HG03575 (cell line): Measurements from ENCODE around the gene KLHL6.
A peak's percentile ranks its signal among the peaks of the same experiment; 100 is the strongest.
"Not testable (repeated sequence)": the region's sequence is repeated elsewhere in the genome, so short reads cannot be mapped to it uniquely, and the experiment has no call there.

ENCODE experiments used
- ATAC-seq: cut with Tn5 transposase; IDR thresholded peaks from one replicate; pipeline ENCODE4 v1.9.1; 2021; ENCODE audit not compliant: unreplicated experiment, insufficient number of reproducible peaks, low FRiP score; ENCODE audit errors: extremely low read depth

The KLHL6 gene

DNA sequence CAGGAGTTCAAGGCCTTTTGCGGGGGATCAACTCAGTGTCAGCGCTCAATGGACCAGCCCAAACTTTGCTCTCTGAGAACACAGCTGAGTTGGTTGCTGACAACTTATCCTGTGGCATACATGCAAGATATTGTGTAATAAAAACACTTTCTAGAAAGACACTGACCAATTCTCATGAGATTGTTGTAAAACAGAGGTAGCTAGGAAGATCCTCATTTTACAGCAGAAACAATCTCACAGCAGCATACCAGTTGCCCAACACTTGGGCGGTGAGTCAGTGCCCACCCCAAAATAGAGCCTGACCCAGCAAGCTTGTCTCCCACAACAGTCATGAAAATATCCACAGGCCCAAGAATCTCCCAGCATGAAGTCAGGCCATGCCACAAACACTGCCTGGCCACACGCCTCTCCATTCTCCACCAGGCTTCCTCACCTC, 18.2 kb downstream of the KLHL6 start:
- ATAC-seq, result no peak

DNA sequence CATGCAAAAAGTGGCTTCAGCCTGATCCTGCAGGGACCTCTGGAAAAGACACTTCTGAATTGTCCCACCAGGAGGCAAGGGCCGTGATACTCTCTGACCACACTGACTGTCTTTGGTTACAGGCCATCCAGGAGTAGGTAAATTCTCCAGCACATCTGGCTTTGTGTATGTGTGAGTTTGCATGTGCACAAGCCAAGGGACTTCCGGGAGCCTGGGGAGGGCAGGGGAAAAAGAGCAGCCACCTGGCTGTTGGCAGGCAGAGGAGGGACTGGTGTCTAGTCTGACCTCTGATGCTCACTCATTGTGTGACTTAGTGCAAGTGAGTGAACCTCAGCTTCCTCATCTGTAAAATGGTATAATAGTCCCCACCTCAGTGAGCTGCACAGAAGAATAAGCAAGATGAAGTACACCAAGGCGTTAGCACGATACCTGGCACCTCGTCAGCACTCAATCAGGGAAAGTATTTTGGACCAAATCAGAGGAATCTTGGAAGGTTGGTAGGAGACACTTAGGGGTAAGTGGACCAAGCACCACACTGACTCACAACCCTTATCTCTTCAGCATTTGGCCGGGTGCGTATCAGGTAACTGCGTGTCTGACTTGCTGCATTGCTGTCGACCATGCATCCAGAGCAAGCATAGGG, 19.1 kb downstream of the KLHL6 start:
- ATAC-seq, result no peak

DNA sequence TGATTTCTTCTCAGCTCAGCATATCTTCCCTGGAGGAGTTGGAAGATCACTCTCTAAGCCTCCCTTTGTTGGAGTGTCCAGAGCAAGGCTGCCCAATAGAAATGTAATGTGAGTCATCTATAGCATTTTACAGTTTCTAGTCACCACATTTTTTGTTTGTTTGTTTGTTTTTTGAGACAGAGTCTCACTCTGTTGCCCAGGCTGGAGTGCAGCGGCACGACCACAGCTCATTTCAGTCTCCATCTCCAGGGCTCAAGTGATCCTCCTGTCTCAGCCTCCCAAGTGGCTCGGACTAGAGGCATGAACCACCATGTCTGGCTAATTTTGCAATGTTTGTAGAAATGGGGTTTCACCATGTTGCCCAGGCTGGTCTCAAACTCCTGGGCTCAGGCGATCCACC, 21.3 kb downstream of the KLHL6 start:
- no peak for ATAC-seq

DNA sequence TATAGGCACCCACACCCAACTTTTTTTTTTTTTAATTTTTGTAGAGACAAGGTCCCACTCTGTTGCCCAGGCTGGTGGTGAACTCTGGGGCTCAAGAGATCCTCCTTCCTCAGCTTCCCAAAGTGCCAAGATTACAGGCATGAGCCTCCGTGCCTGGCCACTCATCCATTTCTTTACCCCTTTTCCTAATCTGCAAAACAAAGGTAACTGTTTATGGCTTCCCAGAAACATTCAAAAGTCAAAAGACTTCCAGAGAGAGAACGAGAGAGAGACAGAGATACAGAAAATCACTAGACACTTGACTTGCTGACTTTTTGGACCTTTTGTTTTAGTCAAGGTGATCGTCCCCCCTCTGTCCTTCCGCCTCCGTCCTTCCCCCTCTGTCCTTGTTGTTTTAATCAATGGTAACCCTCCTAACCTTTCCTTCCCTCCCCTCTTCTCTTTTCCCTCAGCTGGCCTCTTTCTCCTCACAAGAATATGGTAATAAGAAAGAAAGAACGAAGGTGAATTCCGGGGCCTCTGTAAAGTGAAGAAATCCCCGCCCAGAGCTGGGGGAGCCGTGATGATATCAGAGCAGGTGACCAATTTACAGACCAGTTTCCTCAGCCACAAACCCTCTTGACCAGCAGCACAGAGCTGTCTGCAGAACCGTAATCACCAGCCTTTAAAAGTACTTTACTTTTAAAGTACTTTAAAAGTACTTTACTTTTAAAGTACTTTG, 21.9 kb downstream of the KLHL6 start:
- no peak for ATAC-seq

DNA sequence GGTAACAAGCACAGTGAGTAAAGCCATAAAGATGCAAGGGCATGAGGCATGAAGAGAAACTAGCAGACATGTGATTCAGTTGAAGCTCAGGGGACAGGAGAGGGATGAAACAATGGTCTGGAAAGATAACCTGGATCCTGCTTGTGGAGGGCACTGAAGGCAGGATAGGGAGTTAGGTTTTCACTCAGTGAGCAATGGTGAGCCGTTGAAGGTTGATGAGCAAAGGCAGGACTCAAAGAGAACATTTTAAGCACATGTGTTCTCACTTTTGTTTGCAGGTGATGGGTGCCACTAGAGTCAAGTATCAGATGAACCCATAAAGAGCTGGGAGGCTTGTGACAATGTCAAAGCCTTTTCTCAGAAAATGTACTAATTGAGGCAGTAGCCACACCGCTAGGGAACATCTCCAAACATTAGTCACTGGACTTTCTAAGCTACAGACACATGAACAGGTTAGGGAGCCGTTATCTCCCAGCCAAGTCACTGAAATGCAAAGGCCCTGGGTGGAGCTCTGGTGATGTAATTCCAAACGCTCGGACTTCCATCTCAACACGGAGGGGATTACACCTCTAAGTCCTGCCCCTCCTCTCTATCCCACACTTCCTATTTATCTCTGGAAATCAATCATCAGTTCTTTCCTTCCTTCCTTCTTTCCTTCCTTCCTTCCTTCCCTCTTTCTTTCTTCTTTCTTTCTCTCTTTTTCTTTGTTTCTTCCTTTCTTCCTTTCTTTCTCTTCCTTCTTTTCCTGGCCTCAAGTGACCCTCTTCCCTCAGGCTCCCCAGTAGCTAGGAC, 22.7 kb downstream of the KLHL6 start:
- ATAC-seq, result no peak

DNA sequence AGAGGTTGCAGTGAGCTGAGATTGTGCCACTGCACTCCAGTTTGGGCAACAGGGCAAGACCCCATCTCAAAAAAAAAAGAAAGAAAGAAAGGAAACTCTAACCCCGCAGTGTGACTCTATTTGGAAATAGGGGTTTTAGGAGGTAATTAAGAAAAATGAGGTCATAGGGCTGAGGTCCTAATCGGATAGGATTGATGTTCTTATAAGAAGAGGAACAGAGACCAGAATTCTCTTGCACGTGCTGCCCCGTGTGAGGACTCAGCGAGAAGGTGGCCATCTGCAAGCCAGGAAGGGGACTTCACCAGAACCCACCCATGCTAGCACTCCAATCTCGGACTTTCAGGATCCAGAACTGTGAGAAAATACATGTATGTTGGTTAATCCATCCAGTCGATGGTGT, 25.8 kb downstream of the KLHL6 start:
- ATAC-seq, result no peak

DNA sequence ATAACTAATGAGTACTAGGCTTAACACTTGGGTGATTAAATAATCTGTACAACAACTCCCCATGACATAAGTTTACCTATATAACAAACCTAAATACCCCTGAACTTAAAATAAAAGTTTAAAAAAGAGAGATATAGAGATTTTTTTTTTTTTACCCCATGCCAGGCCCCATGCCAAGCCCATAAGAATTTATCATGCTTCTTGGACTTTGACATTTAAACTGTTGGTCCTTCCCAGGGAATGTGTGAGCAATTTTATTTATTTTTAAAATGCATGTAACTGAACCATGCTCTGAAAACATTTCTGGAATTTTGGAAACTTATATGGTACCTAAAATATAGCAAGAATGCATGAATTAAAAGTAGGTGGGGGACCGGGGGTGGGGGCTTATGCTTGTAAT, 26.3 kb downstream of the KLHL6 start:
- no peak for ATAC-seq

DNA sequence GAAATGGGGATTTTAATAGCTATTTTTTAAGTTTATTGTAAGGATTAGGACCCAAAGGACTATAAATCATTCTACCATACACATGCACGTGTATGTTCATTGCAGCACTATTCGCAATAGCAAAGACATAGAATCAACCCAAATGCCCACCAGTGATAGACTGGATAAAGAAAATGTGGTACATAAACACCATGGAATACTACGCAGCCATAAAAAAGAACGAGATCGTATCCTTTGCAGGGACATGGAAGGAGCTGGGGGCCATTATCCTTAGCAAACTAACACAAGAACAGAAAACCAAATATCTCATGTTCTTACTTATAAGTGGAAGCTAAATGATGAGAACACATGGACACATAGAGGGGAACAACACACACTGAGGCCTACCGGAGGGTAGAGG, 26.7 kb downstream of the KLHL6 start:
- not testable (repeated sequence) for ATAC-seq

DNA sequence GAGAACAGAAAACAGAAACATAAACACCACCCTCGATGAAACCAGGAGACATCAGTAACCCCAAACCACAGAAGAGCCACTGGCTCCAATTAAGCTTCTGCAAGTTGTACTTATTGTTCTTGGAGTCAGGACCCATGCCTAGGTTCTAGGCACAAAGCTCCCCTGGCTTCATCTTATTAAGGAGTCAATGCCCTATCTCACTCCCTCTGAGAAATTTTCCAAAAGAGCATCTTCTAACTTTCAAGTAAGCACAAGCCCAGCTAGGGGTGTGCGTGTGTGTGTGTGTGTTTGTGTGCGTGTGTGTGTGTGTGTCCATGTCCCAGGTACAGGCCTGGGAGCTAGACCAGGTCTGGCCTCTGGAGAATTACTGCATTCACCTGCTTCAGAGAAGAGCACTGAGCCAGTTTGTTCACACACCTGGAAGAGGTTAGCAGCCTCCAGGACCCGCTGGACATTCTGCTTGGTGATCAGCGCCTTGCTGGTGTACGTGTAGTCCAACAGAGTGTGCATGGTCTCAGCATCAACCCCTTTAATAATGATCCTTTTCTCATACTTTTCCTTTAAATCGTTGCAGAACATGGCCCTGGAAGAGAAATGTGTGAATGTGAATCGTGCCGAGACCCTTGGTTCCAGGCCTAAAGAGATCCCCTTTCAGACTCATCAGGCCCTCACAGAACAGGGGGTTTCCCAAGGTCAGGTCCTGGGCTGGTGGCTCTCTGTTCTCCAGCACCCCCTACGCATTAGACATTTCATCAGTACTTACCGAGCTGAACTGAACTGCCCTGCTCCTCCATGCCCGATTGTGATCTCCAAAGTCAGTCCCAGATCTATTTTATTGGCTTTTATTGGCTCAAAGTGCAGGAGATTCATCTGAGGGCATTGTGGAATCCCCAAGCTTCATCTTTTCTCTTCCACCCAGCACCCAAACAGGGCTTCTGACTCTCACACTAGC, 27.8 kb downstream of the KLHL6 start:
- ATAC-seq, result peak; percentile 56

DNA sequence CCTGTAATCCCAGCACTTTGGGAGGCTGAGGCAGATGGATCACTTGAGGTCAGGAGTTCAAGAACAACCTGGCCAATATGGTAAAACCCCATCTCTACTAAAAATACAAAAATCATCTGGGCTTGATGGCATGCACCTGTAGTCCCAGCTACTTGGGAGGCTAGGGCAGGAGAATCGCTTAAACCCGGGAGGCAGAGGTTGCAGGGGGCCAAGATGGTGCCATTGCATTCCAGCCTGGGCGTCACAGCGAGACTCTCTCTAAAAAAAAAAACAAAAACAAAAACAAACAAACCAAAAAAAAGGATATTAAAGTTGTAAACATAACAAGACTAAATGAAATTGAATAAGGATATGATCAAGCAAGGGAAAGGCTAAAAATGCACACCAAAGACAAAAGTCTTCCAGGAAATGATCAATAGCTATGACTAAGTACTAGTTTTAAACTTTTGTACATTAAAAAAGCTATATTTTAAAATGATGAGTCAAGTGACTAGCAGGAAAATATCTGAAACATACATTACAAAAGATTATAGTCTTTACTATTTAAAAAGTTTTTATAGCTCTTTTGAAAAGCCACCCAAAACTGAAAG, 28.6 kb downstream of the KLHL6 start:
- ATAC-seq, result peak; percentile 13

DNA sequence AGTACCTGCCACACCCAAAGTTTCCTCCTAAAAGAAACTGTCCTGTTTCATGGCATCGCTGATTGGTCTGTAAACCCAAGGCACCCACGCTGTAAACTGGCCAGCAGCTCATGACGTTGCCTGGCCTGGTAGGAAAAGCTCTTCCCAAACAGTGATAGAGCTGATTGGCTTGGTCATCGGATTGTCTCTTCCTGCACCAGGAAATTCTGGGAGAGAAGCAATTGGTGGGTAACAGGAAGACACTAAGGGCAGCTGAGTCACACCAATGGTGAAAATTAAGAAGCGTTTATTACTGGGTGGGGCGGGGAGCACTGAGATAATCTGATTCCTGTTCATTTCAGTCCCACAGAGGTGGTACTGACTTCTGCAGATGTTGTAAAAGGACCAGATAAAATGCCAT, 31.0 kb downstream of the KLHL6 start:
- no peak for ATAC-seq

DNA sequence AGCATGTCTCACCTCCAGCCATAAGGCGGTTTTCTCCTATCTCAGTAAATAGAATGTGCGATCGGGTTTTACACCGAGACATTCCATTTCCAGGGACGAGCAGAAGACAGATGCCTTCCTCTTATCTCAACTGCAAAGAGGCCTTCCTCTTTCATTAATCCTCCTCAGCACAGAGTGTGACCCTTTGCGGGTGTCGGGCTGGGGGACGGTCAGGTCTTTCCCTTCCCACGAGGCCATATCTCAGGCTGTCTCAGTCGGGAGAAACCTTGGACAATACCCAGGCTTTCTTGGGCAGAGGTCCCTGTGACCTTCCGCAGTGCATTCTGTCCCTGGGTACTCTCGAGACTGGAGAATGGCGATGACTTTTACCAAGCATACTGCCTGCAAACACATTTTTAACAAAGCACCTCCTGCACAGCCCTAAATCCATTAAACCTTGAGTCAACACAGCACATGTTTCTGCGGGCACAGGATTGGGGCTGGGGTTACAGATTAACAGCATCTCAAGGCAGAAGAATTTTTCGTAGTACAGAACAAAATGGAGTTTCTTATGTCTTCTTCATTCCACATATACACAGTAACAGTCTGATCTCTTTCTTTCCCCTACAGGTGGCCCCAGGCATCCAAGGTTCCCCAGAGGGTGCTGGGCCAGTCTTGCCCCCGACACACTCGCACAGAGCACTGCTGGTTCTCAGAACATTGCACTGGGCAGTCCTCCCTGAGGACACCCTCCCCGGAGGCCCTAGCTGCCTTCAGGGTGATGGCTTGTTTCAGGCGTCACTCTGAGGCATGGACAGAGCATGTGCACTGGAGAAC, 34.6 kb downstream of the KLHL6 start:
- ATAC-seq, result not testable (repeated sequence)

DNA sequence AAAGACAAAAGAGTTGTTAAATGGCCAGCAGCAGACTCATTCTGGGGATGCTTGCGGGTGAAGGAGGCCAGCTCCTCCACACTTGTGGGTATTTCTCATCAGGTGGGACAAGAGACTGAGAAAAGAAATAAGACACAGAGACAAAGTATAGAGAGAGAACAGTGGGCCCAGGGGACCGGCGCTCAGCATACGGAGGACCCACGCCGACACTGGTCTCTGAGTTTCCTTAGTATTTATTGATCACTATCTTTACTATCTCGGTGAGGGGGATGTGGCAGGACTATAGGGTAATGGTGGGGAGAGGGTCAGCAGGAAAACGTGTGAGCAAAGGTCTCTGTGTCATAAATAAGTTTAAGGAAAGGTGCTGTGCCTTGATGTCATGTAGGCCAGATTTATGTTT, 35.2 kb downstream of the KLHL6 start:
- not testable (repeated sequence) for ATAC-seq

DNA sequence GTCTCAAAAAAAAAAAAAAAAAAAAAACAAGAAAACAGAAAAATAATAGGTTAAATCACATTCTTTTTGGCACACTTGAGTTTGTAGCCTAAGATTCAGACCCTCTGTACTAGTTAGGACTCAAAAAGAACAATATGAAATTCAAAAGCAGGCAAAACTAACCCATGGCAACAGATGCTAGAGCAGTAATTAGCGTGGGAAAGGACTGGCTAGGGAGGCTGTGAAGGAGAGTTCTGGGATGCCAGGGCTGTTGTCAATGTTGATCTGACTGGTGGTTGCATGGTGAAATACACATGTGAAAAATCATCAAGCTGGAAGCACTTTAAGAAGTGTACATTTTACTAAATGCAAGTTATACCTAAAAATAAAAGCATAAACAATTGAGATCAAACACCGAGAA, 35.6 kb downstream of the KLHL6 start:
- ATAC-seq, result no peak

DNA sequence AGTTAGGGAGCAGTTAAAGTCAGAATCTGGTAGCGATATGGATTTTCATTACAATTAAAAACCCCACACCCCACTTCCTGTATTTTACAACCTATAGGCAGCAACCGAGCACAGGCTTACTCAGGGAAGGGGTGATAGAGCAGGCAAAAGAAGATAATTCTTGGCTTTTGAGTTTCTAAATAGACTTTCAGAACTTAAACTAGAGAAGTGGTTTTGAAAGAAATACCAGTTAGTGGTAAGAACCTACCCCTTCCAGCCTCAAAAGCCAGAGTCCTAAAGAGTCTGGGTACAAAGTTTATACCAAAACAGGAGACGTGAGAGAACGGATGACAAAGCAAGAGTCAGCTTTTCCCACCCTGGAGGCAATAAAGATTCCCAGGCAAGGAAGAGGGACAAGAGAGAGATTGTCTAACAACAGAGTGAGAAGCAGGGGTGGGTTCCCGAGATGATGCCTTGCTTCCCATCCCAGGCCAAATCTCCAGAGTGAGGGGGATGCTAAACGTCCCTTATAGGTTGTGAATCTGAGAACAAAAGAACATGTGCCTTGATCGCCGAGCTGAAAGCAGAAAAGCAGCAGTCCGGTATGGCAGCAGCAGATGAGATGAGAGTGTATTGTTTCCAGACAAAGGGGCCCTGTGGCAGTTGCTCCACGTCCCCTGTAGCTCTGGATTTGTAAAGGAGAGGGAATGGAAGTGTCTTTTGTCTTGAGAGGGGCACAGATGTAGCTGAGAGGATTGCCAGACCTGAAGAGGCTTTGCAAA, 36.8 kb downstream of the KLHL6 start:
- no peak for ATAC-seq

DNA sequence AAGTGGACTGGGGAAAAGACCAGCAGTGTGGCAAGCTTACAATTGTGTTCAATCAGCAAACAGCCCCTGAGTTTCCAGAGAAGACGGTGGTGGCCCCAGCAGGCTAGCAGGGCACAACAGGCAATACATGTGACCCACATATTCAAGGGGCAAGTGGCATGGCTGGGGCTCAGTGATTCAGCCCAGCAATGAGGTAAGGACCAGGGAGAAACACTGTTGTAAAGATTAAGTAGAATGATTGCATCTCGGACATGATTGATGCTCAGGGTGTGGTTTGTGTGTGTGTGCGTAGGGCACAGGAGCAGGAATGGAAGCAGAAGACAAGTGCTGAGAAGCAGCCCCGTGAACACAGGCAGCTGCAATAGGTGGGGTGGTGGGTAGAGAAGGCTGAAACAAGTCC, 37.9 kb downstream of the KLHL6 start:
- no peak for ATAC-seq
